HepG2 (cell line): ENCODE results near the gene KLHDC8B. TPM values are rescaled to one million over a fixed set of nuclear protein-coding genes. Genes with fewer than 3 reads are reported as not detected.

Source experiments
- FUBP1 ChIP-seq: sonication (generic); formaldehyde crosslinking; IDR thresholded peaks from 2 replicates; pipeline ENCODE4 v1.5.1; 2020; ENCODE audit warnings: missing genetic modification reagents, mild to moderate bottlenecking, borderline replicate concordance
- GLI4 ChIP-seq: sonication (generic); formaldehyde crosslinking; IDR thresholded peaks from 2 replicates; pipeline ENCODE4 v1.5.1; 2020; ENCODE audit warnings: missing genetic modification reagents, mild to moderate bottlenecking, moderate library complexity, borderline replicate concordance
- HHEX ChIP-seq: IDR thresholded peaks from 2 replicates; pipeline ENCODE4 v1.6.1; 2016; ENCODE audit warnings: control low read depth
- HNRNPH1 ChIP-seq: fragments of 200-400 bp; formaldehyde crosslinking; optimal IDR thresholded peaks from 2 replicates; pipeline ENCODE3; 2017; ENCODE audit warnings: mild to moderate bottlenecking, low read depth, low read length
- IRF2 ChIP-seq: IDR thresholded peaks from 2 replicates; pipeline ENCODE4 v1.6.1; 2018; ENCODE audit warnings: missing genetic modification reagents, missing compliant biosample characterization
- MIER2 ChIP-seq: IDR thresholded peaks from 2 replicates; pipeline ENCODE4 v1.6.1; 2016; ENCODE audit warnings: missing biosample characterization, missing genetic modification reagents
- NRL ChIP-seq: sonication (generic); formaldehyde crosslinking; IDR thresholded peaks from 2 replicates; pipeline ENCODE4 v1.5.0; 2020; ENCODE audit warnings: missing genetic modification reagents, mild to moderate bottlenecking, moderate library complexity, borderline replicate concordance
- PHB2 ChIP-seq: fragments of 450-650 bp; IDR thresholded peaks from 2 replicates; pipeline ENCODE4 v1.6.1; 2018; ENCODE audit not compliant: partially characterized antibody
- SALL2 ChIP-seq: sonication (generic); formaldehyde crosslinking; IDR thresholded peaks from 2 replicates; pipeline ENCODE4 v1.8.1; 2023; ENCODE audit warnings: mild to moderate bottlenecking, missing genetic modification reagents, inconsistent platforms
- TAF15 ChIP-seq: fragments of 200-400 bp; formaldehyde crosslinking; IDR thresholded peaks from one replicate; pipeline ENCODE4 v1.6.1; 2018; ENCODE audit warnings: mild to moderate bottlenecking, low read depth, low read length; ENCODE audit not compliant: poor library complexity, severe bottlenecking
- ZBTB37 ChIP-seq: sonication (generic); formaldehyde crosslinking; IDR thresholded peaks from 2 replicates; pipeline ENCODE4 v1.4.0; 2020; ENCODE audit warnings: mild to moderate bottlenecking, missing genetic modification reagents
- ZFX ChIP-seq: sonication (generic); formaldehyde crosslinking; IDR thresholded peaks from 2 replicates; pipeline ENCODE4 v1.4.0; 2020; ENCODE audit warnings: mild to moderate bottlenecking, low read depth, missing genetic modification reagents, moderate library complexity
- ZNF235 ChIP-seq: sonication (generic); formaldehyde crosslinking; IDR thresholded peaks from 2 replicates; pipeline ENCODE4 v1.8.1; 2023; ENCODE audit warnings: mild to moderate bottlenecking, missing genetic modification reagents, borderline replicate concordance
- ZNF317 ChIP-seq: sonication (generic); formaldehyde crosslinking; IDR thresholded peaks from 2 replicates; pipeline ENCODE4 v1.5.0; 2020; ENCODE audit warnings: mild to moderate bottlenecking, missing genetic modification reagents
- ZNF569 ChIP-seq: sonication (generic); formaldehyde crosslinking; IDR thresholded peaks from 2 replicates; pipeline ENCODE4 v1.5.0; 2020; ENCODE audit warnings: mild to moderate bottlenecking, missing genetic modification reagents, moderate library complexity, borderline replicate concordance
- ZNF589 ChIP-seq: sonication (generic); formaldehyde crosslinking; conservative IDR thresholded peaks from 2 replicates; pipeline ENCODE4 v1.8.0; 2022; ENCODE audit warnings: mild to moderate bottlenecking, moderate library complexity, missing genetic modification reagents
- ZNF687 ChIP-seq: sonication (generic); formaldehyde crosslinking; IDR thresholded peaks from 2 replicates; pipeline ENCODE4 v1.5.1; 2020; ENCODE audit warnings: mild to moderate bottlenecking, missing genetic modification reagents, moderate library complexity
- ZNF75D ChIP-seq: sonication (generic); formaldehyde crosslinking; IDR thresholded peaks from 2 replicates; pipeline ENCODE4 v1.8.1; 2023; ENCODE audit warnings: missing genetic modification reagents, mild to moderate bottlenecking, borderline replicate concordance
- ZNF816 ChIP-seq: sonication (generic); formaldehyde crosslinking; IDR thresholded peaks from 2 replicates; pipeline ENCODE4 v1.8.0; 2022; ENCODE audit warnings: missing genetic modification reagents, mild to moderate bottlenecking, borderline replicate concordance
- polyA plus RNA-seq, 8 experiments: library from polyadenylated mRNA; depleted of rRNA in 3 of 8; stranded (reverse) in 7 of 8; unstranded in 1 of 8; fragments of >200 nt; fragmentation: Illumina TruSeq in 4 of 8; extraction: Trizol in 4 of 8; gene quantifications; 2 replicates each; pipeline versions ENCODE4 v1.2.1 to v1.2.3, GENCODE V29; 2011 to 2016; ENCODE audit warnings: low read depth in 4 of 8, missing spikeins in 1 of 8, mixed read lengths in 1 of 8; ENCODE audit not compliant: insufficient read depth in 1 of 8
- total RNA-seq, 5 experiments: library from RNA; depleted of rRNA; stranded (reverse); fragments of >200 nt; fragmentation: Illumina TruSeq; extraction: Trizol; gene quantifications; 2 replicates each; pipeline ENCODE4 v1.2.3, GENCODE V29; 2016; ENCODE audit warnings: low read depth in 1 of 5
- TF ChIP-seq, protein P1 (sequence below): sonication (generic); formaldehyde crosslinking; IDR thresholded peaks from 2 replicates; pipeline ENCODE4 v1.8.0; 2022; ENCODE audit warnings: missing genetic modification reagents, mild to moderate bottlenecking, moderate library complexity, borderline replicate concordance

Gene KLHDC8B
- total and polyA plus RNA-seq, 2 of the 13 experiments (the other 11 are each of a cell fraction or from before 2014, with no cell fraction given) = 17.2 to 17.8 TPM

DNA sequence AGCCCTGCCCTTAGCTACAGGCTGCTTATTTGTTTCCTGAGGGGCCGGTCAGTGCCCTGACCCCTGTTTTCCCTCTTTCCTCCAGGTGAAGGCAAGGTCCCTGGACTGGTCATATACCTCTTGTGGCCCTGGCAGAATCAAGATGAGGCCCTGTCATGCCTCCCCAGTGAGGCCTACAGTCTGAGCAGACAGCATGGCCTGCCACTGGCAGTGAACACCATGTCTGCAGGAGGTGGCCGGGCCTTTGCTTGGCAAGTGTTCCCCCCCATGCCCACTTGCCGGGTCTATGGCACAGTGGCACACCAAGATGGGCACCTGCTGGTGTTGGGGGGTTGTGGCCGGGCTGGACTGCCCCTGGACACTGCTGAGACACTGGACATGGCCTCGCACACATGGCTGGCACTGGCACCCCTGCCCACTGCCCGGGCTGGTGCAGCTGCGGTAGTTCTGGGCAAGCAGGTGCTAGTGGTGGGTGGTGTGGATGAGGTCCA is 1.2 kb downstream of the KLHDC8B start (continued):
- TF ChIP-seq ZNF816 (CRISPR knock-in tag) = no peak
- TF ChIP-seq ZNF235 (CRISPR knock-in tag) = no peak
- no peak for TF ChIP-seq ZNF317 (CRISPR knock-in tag)
- no peak for TF ChIP-seq MIER2 (CRISPR knock-in tag)
- TF ChIP-seq TAF15 = no peak
- peak; percentile 57 for TF ChIP-seq ZFX (CRISPR knock-in tag)
- no peak for TF ChIP-seq ZNF569
- no peak for TF ChIP-seq NRL
- no peak for TF ChIP-seq HNRNPH1
- TF ChIP-seq ZNF687 (CRISPR knock-in tag) = peak; percentile 67
- no peak for TF ChIP-seq FUBP1 (CRISPR knock-in tag)
- TF ChIP-seq GLI4 = no peak
- TF ChIP-seq ZBTB37 = no peak
- TF ChIP-seq, protein P1, sequence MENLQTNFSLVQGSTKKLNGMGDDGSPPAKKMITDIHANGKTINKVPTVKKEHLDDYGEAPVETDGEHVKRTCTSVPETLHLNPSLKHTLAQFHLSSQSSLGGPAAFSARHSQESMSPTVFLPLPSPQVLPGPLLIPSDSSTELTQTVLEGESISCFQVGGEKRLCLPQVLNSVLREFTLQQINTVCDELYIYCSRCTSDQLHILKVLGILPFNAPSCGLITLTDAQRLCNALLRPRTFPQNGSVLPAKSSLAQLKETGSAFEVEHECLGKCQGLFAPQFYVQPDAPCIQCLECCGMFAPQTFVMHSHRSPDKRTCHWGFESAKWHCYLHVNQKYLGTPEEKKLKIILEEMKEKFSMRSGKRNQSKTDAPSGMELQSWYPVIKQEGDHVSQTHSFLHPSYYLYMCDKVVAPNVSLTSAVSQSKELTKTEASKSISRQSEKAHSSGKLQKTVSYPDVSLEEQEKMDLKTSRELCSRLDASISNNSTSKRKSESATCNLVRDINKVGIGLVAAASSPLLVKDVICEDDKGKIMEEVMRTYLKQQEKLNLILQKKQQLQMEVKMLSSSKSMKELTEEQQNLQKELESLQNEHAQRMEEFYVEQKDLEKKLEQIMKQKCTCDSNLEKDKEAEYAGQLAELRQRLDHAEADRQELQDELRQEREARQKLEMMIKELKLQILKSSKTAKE = no peak
- no peak for TF ChIP-seq SALL2
- TF ChIP-seq IRF2 (CRISPR knock-in tag) = no peak
- TF ChIP-seq ZNF75D (CRISPR knock-in tag) = no peak
- TF ChIP-seq PHB2 = no peak
- no peak for TF ChIP-seq HHEX
- TF ChIP-seq ZNF589 (CRISPR knock-in tag) = no peak
